DMS 273 treated with DMSO at 0.1 percent for 48 hours (cell line): ENCODE results near the gene FIBCD1.

ENCODE experiments used
- DNase-seq: peaks from one replicate; lab custom pipeline; 2025; lab: John Stamatoyannopoulos, UW

FIBCD1 gene

DNA sequence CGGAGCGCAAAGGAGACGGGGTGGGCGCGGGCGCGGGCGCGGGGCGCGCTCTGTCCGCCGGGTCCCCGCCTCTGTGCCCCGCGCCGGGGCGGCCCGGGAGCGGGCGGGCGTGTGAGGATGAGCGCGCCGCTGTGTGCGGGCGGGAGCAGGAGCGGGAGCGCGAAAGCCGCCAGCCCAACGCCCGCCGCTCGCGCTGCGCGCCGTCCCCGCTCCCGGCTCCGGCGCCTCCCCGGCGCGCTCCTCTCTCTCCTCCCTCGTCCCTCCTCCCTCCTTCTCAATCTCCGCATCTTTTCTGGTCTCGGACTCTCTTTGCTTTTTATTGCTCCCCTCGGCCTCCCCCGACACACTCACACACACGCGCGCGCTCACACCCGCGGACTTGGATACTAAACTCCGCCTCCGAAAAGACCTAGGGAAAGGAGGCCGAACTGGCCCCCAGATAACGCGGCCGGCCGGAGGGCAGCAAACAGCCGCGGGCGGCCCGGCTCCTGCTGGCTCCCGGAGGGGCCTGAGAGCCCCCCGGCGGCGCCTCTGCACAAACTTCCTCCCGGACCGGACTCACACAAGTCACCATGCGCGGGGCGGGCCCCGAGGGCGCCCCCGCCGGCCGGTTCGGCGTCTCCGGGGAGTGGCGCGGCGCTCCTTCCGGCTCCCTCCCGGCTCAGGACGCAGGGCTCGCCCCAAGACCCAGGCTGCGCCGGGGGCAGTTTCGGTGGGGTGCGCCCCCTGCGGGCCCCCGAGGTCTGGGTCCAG, at the start of gene FIBCD1:
FIBCD1 (minus strand) TSS at position 596 of the 753 bp plus-strand sequence. CDS start 640 bp downstream, outside the sequence.
- no peak for DNase-seq

DNA sequence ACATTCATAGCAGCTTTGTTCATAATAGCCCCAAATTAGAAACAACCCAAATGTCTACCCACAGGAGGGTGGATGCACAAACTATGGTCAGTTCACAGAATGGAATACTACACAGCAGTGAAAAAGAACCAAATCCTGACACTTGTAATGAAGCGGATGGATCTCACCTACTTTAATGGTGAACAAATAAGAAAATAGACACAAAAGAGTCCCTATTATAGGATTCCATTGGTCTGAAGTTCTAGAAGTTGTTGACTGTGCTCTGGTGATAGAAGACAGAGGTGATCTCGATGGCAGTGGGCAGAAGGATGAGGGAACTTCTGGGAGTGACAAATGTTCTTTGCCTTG, 49.3 kb upstream of the FIBCD1 start:
- DNase-seq, result no peak

GRCh38 chr9:130987738-130988399, 48.8 kb upstream of the FIBCD1 start:
- no peak for DNase-seq

GRCh38 chr9:130987054-130987453, 48.0 kb upstream of the FIBCD1 start:
- no peak for DNase-seq

DNA sequence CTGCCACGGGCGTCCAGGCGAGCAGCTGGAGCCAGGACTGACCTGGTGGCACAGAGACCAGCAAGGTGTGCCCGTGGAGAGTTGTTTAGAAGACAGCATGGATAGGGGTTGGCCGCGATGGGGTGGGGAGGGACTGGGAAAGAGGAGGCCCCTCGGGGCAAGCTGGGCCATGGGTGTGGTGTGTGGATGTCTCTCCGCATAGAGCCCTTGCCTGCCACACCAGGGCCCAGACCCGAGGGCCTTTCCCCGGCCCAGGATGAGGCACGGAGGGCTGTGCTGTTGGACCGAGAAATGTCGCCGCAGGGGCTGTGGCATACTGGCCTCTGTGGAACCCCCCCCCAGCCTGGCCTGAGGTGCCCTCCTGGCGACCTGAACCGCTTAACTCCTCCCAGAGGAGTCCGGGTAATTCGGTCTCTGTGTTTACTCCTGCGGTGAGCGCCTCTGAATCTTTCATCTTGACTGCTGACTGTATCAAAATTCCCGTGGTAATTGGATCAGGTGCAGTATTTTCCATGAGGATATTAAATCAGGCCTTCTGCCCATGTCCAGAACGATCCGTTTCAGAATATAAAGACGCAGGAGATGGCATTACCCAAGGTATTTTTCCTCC, 47.4 kb upstream of the FIBCD1 start:
- no peak for DNase-seq

DNA sequence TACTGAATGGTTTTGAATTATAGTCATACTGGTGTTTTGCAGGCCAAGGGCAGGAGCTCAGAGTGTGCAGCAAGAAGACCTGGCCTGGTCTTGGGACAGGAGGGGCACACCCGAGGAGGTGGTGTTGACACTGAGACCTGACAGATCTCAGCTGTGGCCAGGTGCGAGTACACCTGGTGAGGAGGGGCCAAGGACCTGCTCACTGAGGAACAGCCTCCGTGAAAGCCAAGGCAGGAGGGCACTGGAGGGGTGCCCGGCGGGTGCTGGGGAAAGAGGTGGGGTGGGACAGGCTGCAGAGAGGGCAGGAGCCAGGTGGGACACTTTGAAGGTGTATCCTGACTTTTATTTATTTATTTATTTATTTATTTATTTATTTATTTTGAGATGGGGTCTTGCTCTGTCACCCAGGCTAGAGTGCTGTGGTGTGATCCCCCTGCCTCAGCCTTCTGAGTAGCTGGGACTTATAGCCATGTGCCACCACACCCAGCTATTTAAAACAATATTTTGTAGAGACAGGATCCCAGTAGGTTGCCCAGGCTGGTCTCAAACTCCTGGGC, 46.6 kb upstream of the FIBCD1 start:
- no peak for DNase-seq

DNA sequence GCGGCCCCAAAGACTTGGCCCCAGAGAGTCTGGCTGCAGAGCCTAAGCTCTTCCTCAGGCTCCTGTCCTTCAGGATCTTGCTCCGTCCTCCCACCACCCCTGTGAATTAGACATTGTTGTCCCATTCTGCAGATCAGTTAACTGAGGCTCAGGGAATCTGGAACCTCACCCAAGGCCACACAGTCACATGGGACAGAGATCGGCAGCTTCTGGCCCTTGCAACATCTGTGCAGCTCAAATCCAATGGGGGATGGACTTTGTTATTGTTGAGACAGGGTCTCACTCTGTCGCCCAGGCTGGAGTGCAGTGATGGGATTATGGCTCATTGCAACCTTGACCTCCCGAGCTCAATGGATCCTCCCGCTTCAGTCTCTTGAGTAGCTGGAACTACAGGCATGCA, 46.0 kb upstream of the FIBCD1 start:
- no peak for DNase-seq

GRCh38 chr9:130984521-130984920, 45.5 kb upstream of the FIBCD1 start:
- no peak for DNase-seq

DNA sequence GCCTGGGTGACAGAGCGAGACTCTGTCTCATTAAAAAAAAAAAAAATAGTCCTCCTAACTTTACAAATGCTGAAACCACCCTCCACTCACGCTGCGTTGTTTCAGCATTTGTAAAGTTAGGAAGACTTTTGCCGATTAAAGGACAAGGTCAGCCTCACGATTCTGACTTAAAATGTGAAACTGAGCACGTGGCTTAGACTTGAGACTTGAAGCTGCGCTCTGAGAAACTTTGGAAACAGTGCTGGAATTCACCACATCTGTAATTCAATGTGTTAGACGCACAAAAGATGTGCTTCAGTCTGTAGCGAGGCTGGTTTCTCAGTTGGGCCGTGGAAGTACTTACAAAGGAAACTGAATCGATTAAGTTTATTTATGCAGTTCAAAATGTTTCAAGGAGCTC, 44.9 kb upstream of the FIBCD1 start:
- no peak for DNase-seq

- no peak for DNase-seq
Observed at GRCh38 chr9:130983359-130983670, 44.3 kb upstream of the FIBCD1 start.

DNA sequence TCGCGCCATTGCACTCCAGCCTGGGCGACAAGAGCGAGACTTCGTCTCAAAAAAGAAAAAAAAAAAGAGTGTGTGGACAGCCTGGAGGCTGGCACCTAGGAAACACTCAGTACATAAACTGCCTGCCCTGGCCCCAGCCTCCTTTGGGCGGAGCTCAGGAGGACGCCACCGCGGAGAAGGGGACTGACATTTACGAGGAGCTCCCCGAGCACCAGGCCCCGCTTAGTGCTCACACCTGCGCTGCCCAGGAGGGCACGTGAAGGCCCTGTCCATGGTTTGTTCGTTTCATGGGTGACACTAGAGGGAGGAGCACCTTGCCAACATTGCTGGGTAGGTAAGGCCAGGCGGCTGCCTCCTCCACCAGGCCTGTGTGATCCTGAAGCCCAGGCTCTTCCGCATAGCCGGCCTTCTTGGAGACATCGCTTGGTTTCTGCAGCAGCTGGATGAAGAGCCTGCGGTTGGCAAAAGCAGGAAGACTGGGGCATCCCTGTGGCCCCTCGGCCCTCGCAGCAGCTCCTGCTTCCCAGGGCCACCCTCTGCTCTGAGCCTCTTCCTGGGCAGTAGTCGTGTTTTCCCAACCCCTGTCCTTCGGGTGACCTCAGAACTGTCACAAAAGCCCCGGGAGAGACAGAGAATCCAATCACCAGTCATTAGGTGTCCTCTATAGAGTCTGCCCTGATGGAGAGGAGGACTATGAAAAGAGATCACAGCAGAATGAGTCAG, 43.8 kb upstream of the FIBCD1 start:
- no peak for DNase-seq

DNA sequence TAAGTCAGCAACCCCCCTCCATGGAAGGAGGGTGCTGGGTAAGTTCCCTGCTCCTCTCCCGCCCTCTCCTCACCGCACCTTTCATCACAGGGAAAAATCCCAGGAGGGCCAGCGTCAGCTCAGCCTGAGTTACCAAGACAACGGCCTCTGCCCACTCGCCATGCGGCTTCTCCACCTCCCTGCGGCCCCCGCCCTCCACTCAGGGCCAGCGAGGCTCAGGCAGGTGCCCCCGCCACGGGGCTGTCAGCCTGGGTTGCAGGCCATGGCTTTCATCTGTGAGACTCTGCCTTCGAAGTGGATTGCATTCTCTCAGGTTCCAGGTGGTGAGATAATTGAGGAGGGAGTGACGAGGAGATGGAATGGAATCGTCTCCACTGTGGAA, 42.7 kb upstream of the FIBCD1 start:
- DNase-seq, result no peak

DNA sequence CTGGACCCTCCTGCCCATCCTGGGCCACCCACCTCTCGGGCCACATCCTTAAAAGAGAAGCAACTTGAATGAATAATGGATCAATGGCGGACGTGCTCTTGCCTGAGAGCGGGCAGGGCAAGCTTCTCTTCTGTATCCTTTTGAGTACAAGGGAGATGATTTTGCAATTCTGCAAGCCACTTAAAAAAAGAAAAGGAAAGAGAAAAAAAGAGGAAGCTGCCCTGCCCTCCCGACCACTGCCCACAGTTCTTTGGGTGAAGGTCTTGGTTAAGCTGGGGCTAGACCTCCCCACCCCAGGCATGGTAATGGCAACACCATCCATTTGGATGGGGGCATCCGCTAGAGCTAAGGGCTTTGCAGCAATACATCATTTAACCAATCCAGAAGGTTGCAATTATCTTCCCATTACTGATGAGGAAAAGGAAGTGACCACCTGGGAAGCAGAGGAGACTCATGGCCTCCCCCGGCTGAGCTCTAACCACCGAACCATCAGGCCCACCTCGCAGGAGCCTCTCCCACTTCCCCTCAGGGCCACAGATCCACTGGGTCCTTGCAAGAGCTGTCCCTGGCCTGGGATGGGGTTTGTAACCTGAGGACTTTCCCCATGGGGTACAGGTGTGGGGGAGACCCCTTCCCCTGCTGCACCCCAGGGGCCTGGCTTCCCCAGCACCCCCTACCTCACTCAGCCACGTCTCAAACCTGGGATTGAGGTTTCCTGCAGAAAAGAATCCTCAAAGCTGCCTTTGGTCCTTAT, 42.1 kb upstream of the FIBCD1 start:
- no peak for DNase-seq

DNA sequence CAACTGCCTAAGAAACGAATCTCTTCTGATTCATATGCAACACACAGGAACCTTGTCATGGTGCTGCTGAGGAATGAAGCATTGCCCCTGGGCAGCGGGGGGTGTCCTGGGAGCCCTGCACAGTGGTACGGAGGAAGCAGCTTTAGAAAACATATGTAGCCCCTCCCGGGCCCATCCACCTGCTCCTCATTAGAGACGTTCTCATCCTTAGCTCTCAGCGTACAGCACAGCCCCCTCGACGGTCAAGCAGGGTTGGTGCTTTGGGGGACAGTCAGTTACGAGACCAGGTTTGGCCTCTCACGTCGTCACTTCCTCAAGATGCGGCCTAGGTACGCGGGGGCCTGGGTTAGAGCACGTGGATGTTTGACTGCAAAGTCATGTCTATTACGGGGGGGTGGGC, 41.5 kb upstream of the FIBCD1 start:
- DNase-seq, result no peak

- no peak for DNase-seq
Observed at GRCh38 chr9:130979591-130980385, 40.7 kb upstream of the FIBCD1 start.

GRCh38 chr9:130977811-130978221, 38.8 kb upstream of the FIBCD1 start:
- no peak for DNase-seq

DNA sequence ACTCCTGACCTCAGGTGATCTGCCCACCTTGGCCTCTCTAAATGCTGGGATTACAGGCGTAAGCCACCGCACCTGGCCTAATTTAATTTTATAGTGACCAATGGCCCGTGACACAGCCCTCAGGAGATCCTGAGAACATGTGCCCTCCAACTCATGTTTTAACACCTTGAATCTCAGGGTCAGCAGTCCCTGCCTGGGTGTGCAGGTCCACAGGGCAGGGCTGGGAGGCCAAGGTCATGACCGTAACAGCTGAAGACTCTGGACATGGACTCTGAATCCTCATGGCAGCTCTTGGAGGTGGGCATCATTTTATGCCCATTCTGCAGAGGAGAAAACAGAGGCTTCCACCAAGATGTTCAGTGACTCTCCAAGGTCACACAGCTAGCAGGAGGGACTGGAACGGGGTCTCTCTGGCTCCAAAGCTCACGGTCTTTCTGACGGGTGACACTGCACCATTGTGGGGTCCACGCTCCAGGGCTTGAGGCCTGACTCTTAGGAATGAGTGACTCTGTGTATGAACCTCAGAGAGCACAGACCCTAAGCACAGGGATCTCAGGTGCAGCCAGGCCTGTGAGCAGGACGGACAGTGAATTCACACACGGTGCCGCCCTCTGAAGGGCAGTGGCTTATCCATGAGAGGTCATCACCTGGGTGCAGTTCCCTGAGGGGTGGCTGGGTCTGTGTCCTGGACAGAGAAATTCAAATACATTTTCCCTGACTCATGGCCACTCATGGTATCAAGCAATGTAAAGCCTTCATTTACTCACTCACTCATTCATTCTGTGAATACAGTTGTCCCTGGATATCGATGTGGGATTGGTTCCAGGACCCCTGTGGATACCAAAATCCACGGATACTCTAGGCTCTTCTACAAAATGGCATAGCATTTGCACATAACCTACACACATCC, 37.1 kb upstream of the FIBCD1 start:
- DNase-seq, result no peak

- DNase-seq, result no peak
Observed at GRCh38 chr9:130975156-130975555, 36.1 kb upstream of the FIBCD1 start.

- DNase-seq, result no peak
Observed at GRCh38 chr9:130974697-130975096, 35.6 kb upstream of the FIBCD1 start.

DNA sequence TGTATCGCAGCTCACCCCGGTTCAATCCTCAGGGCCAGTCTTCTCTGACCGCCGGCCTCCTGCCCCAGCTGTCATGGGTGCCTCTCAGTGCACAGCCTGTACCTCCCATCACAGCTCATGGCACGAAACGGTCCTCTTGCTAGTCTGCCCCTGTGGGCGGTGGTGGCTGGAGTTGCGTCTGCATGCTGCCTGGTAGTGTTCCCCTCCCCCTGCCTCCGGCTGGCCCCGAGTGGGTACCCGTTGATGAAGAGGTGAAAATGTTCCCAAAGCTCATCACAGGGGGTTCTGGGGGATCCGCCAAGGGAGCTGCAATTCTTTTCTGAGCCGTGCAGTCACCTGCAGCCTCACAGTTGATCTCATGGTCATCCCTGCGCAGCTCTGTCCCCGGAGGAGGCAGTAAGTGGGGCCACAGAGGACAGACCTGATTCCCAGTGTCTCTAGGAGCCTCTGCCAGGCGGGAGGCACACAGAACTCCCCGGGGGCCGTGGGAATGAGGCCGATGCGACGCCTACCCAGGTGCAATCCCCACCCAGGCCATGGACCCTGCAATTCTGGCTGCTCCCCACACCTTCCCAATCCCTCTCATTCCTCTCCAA, 34.7 kb upstream of the FIBCD1 start:
- no peak for DNase-seq
